GM18907 (cell line): ENCODE results near the gene LRMDA.

Source experiments
- ATAC-seq: cut with Tn5 transposase; IDR thresholded peaks from one replicate; pipeline ENCODE4 v1.9.1; 2021; ENCODE audit warnings: mild to moderate bottlenecking, moderate library complexity; ENCODE audit not compliant: unreplicated experiment

LRMDA gene

GRCh38 chr10:76302481-76302880, 871.1 kb downstream of the LRMDA start:
- ATAC-seq: no peak

GRCh38 chr10:76302961-76303630, 871.7 kb downstream of the LRMDA start:
- ATAC-seq: no peak

GRCh38 chr10:76303682-76304316, 872.4 kb downstream of the LRMDA start:
- ATAC-seq: peak; percentile 73

- ATAC-seq: no peak
These were observed 874.6 kb downstream of the LRMDA start for GRCh38 chr10:76305930-76306615.

GRCh38 chr10:76306856-76307255, 875.4 kb downstream of the LRMDA start:
- no peak for ATAC-seq

GRCh38 chr10:76309070-76309469, 877.6 kb downstream of the LRMDA start:
- ATAC-seq: no peak

GRCh38 chr10:76309741-76310587, 878.5 kb downstream of the LRMDA start:
- no peak for ATAC-seq

GRCh38 chr10:76310588-76311080, 879.2 kb downstream of the LRMDA start:
- no peak for ATAC-seq

- ATAC-seq: peak; percentile 88
These were observed 880.6 kb downstream of the LRMDA start for GRCh38 chr10:76311752-76312636.

- ATAC-seq: no peak
These were observed 883.8 kb downstream of the LRMDA start for GRCh38 chr10:76315240-76315639.

GRCh38 chr10:76316234-76316633, 884.8 kb downstream of the LRMDA start:
- ATAC-seq: no peak

GRCh38 chr10:76317078-76317477, 885.7 kb downstream of the LRMDA start:
- no peak for ATAC-seq

- no peak for ATAC-seq
These were observed 886.8 kb downstream of the LRMDA start for GRCh38 chr10:76318211-76318610.

GRCh38 chr10:76319661-76320060, 888.2 kb downstream of the LRMDA start:
- no peak for ATAC-seq

- no peak for ATAC-seq
These were observed 892.9 kb downstream of the LRMDA start for GRCh38 chr10:76324283-76324682.

- ATAC-seq: no peak
These were observed 896.0 kb downstream of the LRMDA start for GRCh38 chr10:76327441-76327840.

GRCh38 chr10:76328348-76328747, 896.9 kb downstream of the LRMDA start:
- ATAC-seq: no peak

GRCh38 chr10:76329891-76330575, 898.6 kb downstream of the LRMDA start:
- no peak for ATAC-seq

- ATAC-seq: no peak
These were observed 900.3 kb downstream of the LRMDA start for GRCh38 chr10:76331742-76332141.
